Hepatocyte (in vitro differentiated cells): ENCODE data around the gene TMEM74B.

Experiments used
- CTCF ChIP-seq: fragments of 200-600 bp; sonication (generic); IDR thresholded peaks from 2 replicates; pipeline ENCODE4 v1.5.1; 2016; ENCODE audit warnings: antibody characterized with exemption, mild to moderate bottlenecking; ENCODE audit not compliant: poor library complexity
- EZH2 ChIP-seq: fragments of 200-600 bp; sonication (generic); IDR thresholded peaks from 2 replicates; pipeline ENCODE4 v1.6.1; 2016; ENCODE audit warnings: antibody characterized with exemption, mild to moderate bottlenecking, borderline replicate concordance
- EZH2phosphoT487 ChIP-seq: fragments of 200-600 bp; sonication (generic); IDR thresholded peaks from one replicate; pipeline ENCODE4 v1.6.1; 2018; ENCODE audit warnings: antibody characterized with exemption, mild to moderate bottlenecking, low read depth, moderate library complexity; ENCODE audit not compliant: unreplicated experiment, severe bottlenecking

GRCh38 chr20:1131354-1131753 is 53.4 kb downstream of the TMEM74B start:
- TF ChIP-seq CTCF = no peak
- TF ChIP-seq EZH2 = no peak
- no peak for TF ChIP-seq EZH2phosphoT487
